HepG2 (cell line): ENCODE measurements around the gene GEMIN4. TPM values are rescaled to one million over a fixed set of nuclear protein-coding genes. Genes with fewer than 3 reads are reported as not detected.

Experiments used
- DR1 ChIP-seq: sonication (generic); formaldehyde crosslinking; IDR thresholded peaks from 2 replicates; pipeline ENCODE4 v1.8.0; 2021; ENCODE audit warnings: mild to moderate bottlenecking, missing genetic modification reagents, inconsistent platforms
- IRF1 ChIP-seq: sonication (generic); formaldehyde crosslinking; IDR thresholded peaks from 2 replicates; pipeline ENCODE4 v1.4.0; 2020; ENCODE audit warnings: low read depth, mild to moderate bottlenecking, missing genetic modification reagents
- KDM4B ChIP-seq: sonication (generic); formaldehyde crosslinking; IDR thresholded peaks from 2 replicates; pipeline ENCODE4 v1.4.0; 2020; ENCODE audit warnings: missing genetic modification reagents
- NCOA1 ChIP-seq: sonication (generic); formaldehyde crosslinking; IDR thresholded peaks from 2 replicates; pipeline ENCODE4 v1.9.0; 2021; ENCODE audit warnings: missing genetic modification reagents
- NR2F2 ChIP-seq: IDR thresholded peaks from 2 replicates; pipeline ENCODE4 v1.6.1; 2012; ENCODE audit warnings: low read depth, inconsistent platforms, borderline replicate concordance
- PLRG1 ChIP-seq: fragments of 450-650 bp; conservative IDR thresholded peaks from 2 replicates; pipeline ENCODE4 v1.6.1; 2016
- POLR2AphosphoS2 ChIP-seq: IDR thresholded peaks from 2 replicates; pipeline ENCODE4 v1.6.1; 2011; ENCODE audit warnings: low read depth, low read length, improper control_type of control experiment
- PRPF4 ChIP-seq: fragments of 200-400 bp; formaldehyde crosslinking; IDR thresholded peaks from 2 replicates; pipeline ENCODE4 v1.6.1; 2016; ENCODE audit warnings: low read length, low read depth; ENCODE audit not compliant: poor library complexity, severe bottlenecking
- SNAPC4 ChIP-seq: sonication (generic); formaldehyde crosslinking; IDR thresholded peaks from 2 replicates; pipeline ENCODE4 v1.4.0; 2020; ENCODE audit warnings: mild to moderate bottlenecking, missing genetic modification reagents
- TEF ChIP-seq: sonication (generic); formaldehyde crosslinking; IDR thresholded peaks from 2 replicates; pipeline ENCODE4 v1.5.0; 2020; ENCODE audit warnings: missing genetic modification reagents
- ZNF280D ChIP-seq: sonication (generic); formaldehyde crosslinking; IDR thresholded peaks from 2 replicates; pipeline ENCODE4 v1.5.1; 2020; ENCODE audit warnings: mild to moderate bottlenecking, missing genetic modification reagents
- ZNF282 ChIP-seq: fragments of 450-650 bp; IDR thresholded peaks from 2 replicates; pipeline ENCODE4 v1.6.1; 2018; ENCODE audit not compliant: partially characterized antibody
- ZNF800 ChIP-seq: sonication (generic); formaldehyde crosslinking; IDR thresholded peaks from 2 replicates; pipeline ENCODE4 v1.4.0; 2020; ENCODE audit warnings: missing genetic modification reagents
- ZSCAN25 ChIP-seq: sonication (generic); formaldehyde crosslinking; IDR thresholded peaks from 2 replicates; pipeline ENCODE4 v1.8.0; 2022; ENCODE audit warnings: mild to moderate bottlenecking, missing genetic modification reagents
- polyA plus RNA-seq, 8 experiments: library from polyadenylated mRNA; depleted of rRNA in 3 of 8; stranded (reverse) in 7 of 8; unstranded in 1 of 8; fragments of >200 nt; fragmentation: Illumina TruSeq in 4 of 8; extraction: Trizol in 4 of 8; gene quantifications; 2 replicates each; pipeline versions ENCODE4 v1.2.1 to v1.2.3, GENCODE V29; 2011 to 2016; ENCODE audit warnings: low read depth in 4 of 8, missing spikeins in 1 of 8, mixed read lengths in 1 of 8; ENCODE audit not compliant: insufficient read depth in 1 of 8
- total RNA-seq, 5 experiments: library from RNA; depleted of rRNA; stranded (reverse); fragments of >200 nt; fragmentation: Illumina TruSeq; extraction: Trizol; gene quantifications; 2 replicates each; pipeline ENCODE4 v1.2.3, GENCODE V29; 2016; ENCODE audit warnings: low read depth in 1 of 5

The GEMIN4 gene
- total and polyA plus RNA-seq, 2 of the 13 experiments (the other 11 are each of a cell fraction or from before 2014, with no cell fraction given): 10.8 to 22.7 TPM

GRCh38 chr17:781805-782731 lies 30.0 kb upstream of the GEMIN4 start, which contains the start of the genes GLOD4 and MRM3 (continued):
- TF ChIP-seq IRF1 (CRISPR knock-in tag) (no peak), DR1 (CRISPR knock-in tag) (peak; percentile 84), NCOA1 (no peak), ZNF800 (CRISPR knock-in tag) (no peak), NR2F2 (no peak; the same call in 1 of the 2 replicates), ZNF280D (peak; percentile 75), PRPF4 (no peak), POLR2AphosphoS2 (no peak), SNAPC4 (peak; percentile 86; the same call in 1 of the 2 replicates), ZSCAN25 (peak; percentile 53; the same call in 1 of the 2 replicates), ZNF282 (no peak), KDM4B (CRISPR knock-in tag) (peak; percentile 27; the same call in 1 of the 2 replicates), PLRG1 (no peak), TEF (CRISPR knock-in tag) (peak; percentile 22; the same call in 1 of the 2 replicates)
